Testis (tissue), 3 donors: Measurements from ENCODE around the gene IQUB. TPM values are rescaled to one million over a fixed set of nuclear protein-coding genes. Genes with fewer than 3 reads are reported as not detected.

ENCODE experiments used
- DNase-seq: peaks from one replicate; pipeline ENCODE4 v3.0.0-alpha.2; 2019
- H3K27ac ChIP-seq, 2 donors: fragments of 200-600 bp; sonication (generic); one replicate each; pipeline ENCODE4 v1.5.1; 2019
- H3K27me3 ChIP-seq: fragments of 200-600 bp; sonication (generic); one replicate; pipeline ENCODE4 v1.5.1; 2019
- H3K36me3 ChIP-seq: fragments of 200-600 bp; sonication (generic); one replicate; pipeline ENCODE4 v1.5.1; 2017; ENCODE audit warnings: low read depth; ENCODE audit errors: missing control alignments
- H3K4me1 ChIP-seq: fragments of 200-600 bp; sonication (generic); one replicate; pipeline ENCODE4 v1.5.1; 2019
- H3K4me3 ChIP-seq, 2 donors: fragments of 200-600 bp; sonication (generic); one replicate each; pipeline ENCODE4 v1.5.1; 2017 to 2019
- H3K9me3 ChIP-seq: fragments of 200-600 bp; sonication (generic); one replicate; pipeline ENCODE4 v1.5.1; 2017
- CTCF ChIP-seq, 3 experiments: fragments of 450-650 bp in 2 of 3; fragments of 200-600 bp in 1 of 3; sonication (generic) in 1 of 3; IDR thresholded peaks; one replicate each; pipeline ENCODE4 v1.5.1; 2016 to 2019; ENCODE audit warnings: antibody characterized with exemption in 3 of 3, mild to moderate bottlenecking in 2 of 3, moderate library complexity in 1 of 3
- POLR2A ChIP-seq: fragments of 450-650 bp; IDR thresholded peaks from one replicate; pipeline ENCODE4 v1.6.1; 2017; ENCODE audit warnings: antibody characterized with exemption, mild to moderate bottlenecking, moderate library complexity
- WGBS, 2 donors: methylation state at CpG; one replicate each; pipeline ENCODE4 v1.1.5; 2018; 5-methylcytosine and 5-hydroxymethylcytosine counted together
- intact Hi-C: fragments of 100-400 bp; cut with DNase I; formaldehyde crosslinking; loops from one replicate; pipeline ENCODE4 v1.15.1; 2023; ENCODE audit warnings: low total_unique reads
- polyA plus RNA-seq: library from polyadenylated mRNA; stranded (reverse); fragments of 350-450 nt; fragmentation: Illumina TruSeq; extraction: RNeasy Lipid Tissue Mini Kit (QIAGEN cat#74804); gene quantifications from one replicate; pipeline ENCODE4 v1.2.3, GENCODE V29; 2014; ENCODE audit warnings: low read depth, low replicate concordance; ENCODE audit not compliant: insufficient read depth
- total RNA-seq, 2 donors: library from RNA; depleted of rRNA; stranded (reverse); fragments of >200 nt; gene quantifications; one replicate each; pipeline ENCODE4 v1.2.3, GENCODE V29; 2016

IQUB gene
- total and polyA plus RNA-seq, 3 donors from 2014 or later, result 21.3 to 49.2 (median 34.6) TPM

GRCh38 chr7:123435080-123435700 lies 99.2 kb downstream of the IQUB start:
- H3K4me3 ChIP-seq, result no peak overlapping the region
- WGBS, 2 donors, result 86 to 93% methylated on average over 4 of the region's 4 CpGs

GRCh38 chr7:123433665-123434064 lies 100.7 kb downstream of the IQUB start:
- TF ChIP-seq POLR2A (no peak), CTCF (IDR thresholded peaks at IDR 0.05) (no peak)
- Histone ChIP-seq H3K4me3 (no peak overlapping the region), H3K4me1 (peaks cover 8% of the 10 kb centered on the region), H3K9me3 (no peaks in the 10 kb centered on the region), H3K27ac (no peak overlapping the region), H3K27me3 (no peaks in the 10 kb centered on the region), H3K36me3 (no peaks in the 10 kb centered on the region)
- no peak for DNase-seq
- intact Hi-C loops, result no loop called here

More at GRCh38 chr7:123435080-123435700, 99.2 kb downstream of the IQUB start:
- TF ChIP-seq POLR2A (no peak), CTCF (IDR thresholded peaks at IDR 0.05) (no peak)
- DNase-seq, result no peak
- H3K9me3 ChIP-seq, result no peaks in the 10 kb centered on the region
- H3K36me3 ChIP-seq, result no peaks in the 10 kb centered on the region
- intact Hi-C loops, result no loop called here
- H3K27ac ChIP-seq, result no peak overlapping the region
- no peaks in the 10 kb centered on the region for H3K27me3 ChIP-seq
- peaks cover 8% of the 10 kb centered on the region for H3K4me1 ChIP-seq

- intact Hi-C loops, result no loop called here
- H3K27ac ChIP-seq, result no peak overlapping the region
- peaks cover 8% of the 10 kb centered on the region for H3K4me1 ChIP-seq
- no peaks in the 10 kb centered on the region for H3K27me3 ChIP-seq
- no peak overlapping the region for H3K4me3 ChIP-seq
- no peak for DNase-seq
- 82 to 83% methylated on average over 2 of the region's 2 CpGs for whole genome bisulfite sequencing, 2 donors
- H3K9me3 ChIP-seq, result no peaks in the 10 kb centered on the region
- TF ChIP-seq POLR2A, result no peak
- no peak for TF ChIP-seq CTCF (IDR thresholded peaks at IDR 0.05)
- no peaks in the 10 kb centered on the region for H3K36me3 ChIP-seq
Observed at GRCh38 chr7:123432601-123433000, 101.8 kb downstream of the IQUB start.

GRCh38 chr7:123431075-123431614 lies 103.2 kb downstream of the IQUB start:
- intact Hi-C loops, result no loop called here
- Histone ChIP-seq H3K4me1 (peaks cover 8% of the 10 kb centered on the region), H3K27me3 (no peaks in the 10 kb centered on the region), H3K4me3 (no peak overlapping the region), H3K36me3 (no peaks in the 10 kb centered on the region), H3K9me3 (no peaks in the 10 kb centered on the region), H3K27ac (no peak overlapping the region)
- TF ChIP-seq CTCF (IDR thresholded peaks at IDR 0.05), result no peak
- no peak for TF ChIP-seq POLR2A
- no peak for DNase-seq
- WGBS, 2 donors, result 86 to 90% methylated on average over 5 of the region's 5 CpGs

- no peaks in the 10 kb centered on the region for H3K36me3 ChIP-seq
- no peaks in the 10 kb centered on the region for H3K27me3 ChIP-seq
- intact Hi-C loops, result no loop called here
- no peaks in the 10 kb centered on the region for H3K4me1 ChIP-seq
- H3K4me3 ChIP-seq, result no peak overlapping the region
- TF ChIP-seq POLR2A (no peak), CTCF (IDR thresholded peaks at IDR 0.05) (no peak)
- no peak overlapping the region for H3K27ac ChIP-seq
- H3K9me3 ChIP-seq, result no peaks in the 10 kb centered on the region
- no peak for DNase-seq
Observed at GRCh38 chr7:123425246-123425645, 109.1 kb downstream of the IQUB start.
